ENCODE data around the gene ZNF521.

DNA sequence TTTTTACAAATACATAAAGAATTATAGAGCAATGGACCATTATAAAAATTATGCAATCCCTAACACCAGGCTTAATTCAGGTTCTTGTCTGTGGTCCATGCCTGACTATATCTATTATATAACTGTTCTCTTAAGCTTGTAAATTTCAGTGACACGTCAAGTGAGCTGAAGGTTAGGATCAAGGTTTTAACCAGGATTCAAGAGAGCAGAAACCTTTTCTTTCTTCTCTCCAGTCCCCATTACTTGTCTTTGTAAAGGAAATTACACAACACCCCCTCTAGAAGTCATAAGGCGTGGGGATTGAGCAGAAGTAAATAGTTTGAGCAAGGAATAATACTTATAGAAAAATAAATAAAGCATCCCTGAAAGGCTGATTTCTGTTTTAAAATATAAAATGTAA is 122.0 kb downstream of the ZNF521 start:
- TF ChIP-seq, protein P1, sequence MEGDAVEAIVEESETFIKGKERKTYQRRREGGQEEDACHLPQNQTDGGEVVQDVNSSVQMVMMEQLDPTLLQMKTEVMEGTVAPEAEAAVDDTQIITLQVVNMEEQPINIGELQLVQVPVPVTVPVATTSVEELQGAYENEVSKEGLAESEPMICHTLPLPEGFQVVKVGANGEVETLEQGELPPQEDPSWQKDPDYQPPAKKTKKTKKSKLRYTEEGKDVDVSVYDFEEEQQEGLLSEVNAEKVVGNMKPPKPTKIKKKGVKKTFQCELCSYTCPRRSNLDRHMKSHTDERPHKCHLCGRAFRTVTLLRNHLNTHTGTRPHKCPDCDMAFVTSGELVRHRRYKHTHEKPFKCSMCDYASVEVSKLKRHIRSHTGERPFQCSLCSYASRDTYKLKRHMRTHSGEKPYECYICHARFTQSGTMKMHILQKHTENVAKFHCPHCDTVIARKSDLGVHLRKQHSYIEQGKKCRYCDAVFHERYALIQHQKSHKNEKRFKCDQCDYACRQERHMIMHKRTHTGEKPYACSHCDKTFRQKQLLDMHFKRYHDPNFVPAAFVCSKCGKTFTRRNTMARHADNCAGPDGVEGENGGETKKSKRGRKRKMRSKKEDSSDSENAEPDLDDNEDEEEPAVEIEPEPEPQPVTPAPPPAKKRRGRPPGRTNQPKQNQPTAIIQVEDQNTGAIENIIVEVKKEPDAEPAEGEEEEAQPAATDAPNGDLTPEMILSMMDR (IDR thresholded peaks at IDR 0.05) = no peak
- TF ChIP-seq EP300 (IDR thresholded peaks at IDR 0.05) (no peak), POLR2A (IDR thresholded peaks at IDR 0.05) (no peak), POLR2AphosphoS5 (IDR thresholded peaks at IDR 0.05) (no peak)
